HEK293 (cell line): ENCODE measurements around the gene IVD.

ENCODE experiments used
- CTCF ChIA-PET: fragments of 350-600 bp; formaldehyde crosslinking; extraction: SDS; loops from one replicate; lab custom pipeline; 2021; ENCODE audit warnings: antibody characterized with exemption; lab: Yijun Ruan, JAX
- POLR2A ChIA-PET: fragments of 300-600 bp; formaldehyde crosslinking; extraction: SDS; loops from one replicate; lab custom pipeline; 2020; ENCODE audit warnings: antibody characterized with exemption, inconsistent platforms; lab: Yijun Ruan, JAX
- H3K27ac ChIP-seq: fragments of 200-500 bp; sonication (Bioruptor generic); 2 replicates; pipeline ENCODE4 v1.5.1; 2014; ENCODE audit warnings: low read depth, low read length, control low read depth, inconsistent platforms; ENCODE audit errors: extremely low read depth
- H3K36me3 ChIP-seq, 2 experiments: fragments of 200-500 bp in 1 of 2; sonication (Bioruptor generic) in 1 of 2; 1 replicate in 1 of 2; 2 replicates in 1 of 2; pipeline ENCODE4 v1.5.1; 2014 to 2017; ENCODE audit warnings: inconsistent platforms in 2 of 2, low read length in 2 of 2; ENCODE audit not compliant: control insufficient read depth in 2 of 2, insufficient read depth in 1 of 2
- H3K4me1 ChIP-seq: fragments of 200-500 bp; sonication (Bioruptor generic); 2 replicates; pipeline ENCODE4 v1.5.1; 2014; ENCODE audit warnings: mild to moderate bottlenecking, low read length, inconsistent platforms; ENCODE audit not compliant: control insufficient read depth, insufficient read depth
- H3K4me3 ChIP-seq: 2 replicates; pipeline ENCODE4 v1.5.1; 2011; ENCODE audit warnings: low read depth, mild to moderate bottlenecking, control low read depth, low read length, moderate library complexity
- H3K9me3 ChIP-seq: fragments of 200-500 bp; sonication (Bioruptor generic); 2 replicates; pipeline ENCODE4 v1.5.1; 2014; ENCODE audit warnings: low read depth, low read length, inconsistent platforms; ENCODE audit not compliant: control insufficient read depth, insufficient read depth
- EGR2 ChIP-seq: fragments of 450-650 bp; formaldehyde crosslinking; IDR thresholded peaks from 2 replicates; pipeline ENCODE4 v1.5.1; 2016; ENCODE audit warnings: low read depth, missing biosample characterization, missing genetic modification characterization
- FEZF1 ChIP-seq: fragments of 450-650 bp; formaldehyde crosslinking; IDR thresholded peaks from 2 replicates; pipeline ENCODE4 v1.5.1; 2016; ENCODE audit warnings: missing biosample characterization, missing genetic modification characterization
- PRDM6 ChIP-seq: fragments of 450-650 bp; formaldehyde crosslinking; IDR thresholded peaks from 2 replicates; pipeline ENCODE4 v1.5.1; 2017; ENCODE audit warnings: missing biosample characterization, missing genetic modification characterization
- ZFHX2 ChIP-seq: fragments of 450-650 bp; formaldehyde crosslinking; conservative IDR thresholded peaks from 2 replicates; pipeline ENCODE4 v1.5.1; 2016; ENCODE audit warnings: missing biosample characterization, missing genetic modification characterization
- ZNF10 ChIP-seq: fragments of 450-650 bp; formaldehyde crosslinking; IDR thresholded peaks from 2 replicates; pipeline ENCODE4 v1.5.1; 2017; ENCODE audit warnings: missing biosample characterization, missing genetic modification characterization
- ZNF174 ChIP-seq: fragments of 450-650 bp; formaldehyde crosslinking; IDR thresholded peaks from 2 replicates; pipeline ENCODE4 v1.5.0; 2017; ENCODE audit warnings: missing biosample characterization, mild to moderate bottlenecking, missing genetic modification characterization
- ZNF223 ChIP-seq: fragments of 450-650 bp; formaldehyde crosslinking; IDR thresholded peaks from 2 replicates; pipeline ENCODE4 v1.5.1; 2016; ENCODE audit warnings: missing biosample characterization, missing genetic modification characterization
- ZNF23 ChIP-seq: fragments of 450-650 bp; formaldehyde crosslinking; IDR thresholded peaks from 2 replicates; pipeline ENCODE4 v1.5.1; 2016; ENCODE audit warnings: missing biosample characterization, missing genetic modification characterization, borderline replicate concordance
- ZNF280D ChIP-seq: fragments of 450-650 bp; formaldehyde crosslinking; IDR thresholded peaks from 2 replicates; pipeline ENCODE4 v1.5.1; 2016; ENCODE audit warnings: missing biosample characterization, missing genetic modification characterization
- ZNF311 ChIP-seq: fragments of 450-650 bp; formaldehyde crosslinking; IDR thresholded peaks from 2 replicates; pipeline ENCODE4 v1.5.1; 2017; ENCODE audit warnings: missing biosample characterization, missing genetic modification characterization, borderline replicate concordance
- ZNF433 ChIP-seq: fragments of 450-650 bp; formaldehyde crosslinking; IDR thresholded peaks from 2 replicates; pipeline ENCODE4 v1.5.1; 2016; ENCODE audit warnings: missing biosample characterization, missing genetic modification characterization, low read depth
- ZNF449 ChIP-seq: fragments of 450-650 bp; formaldehyde crosslinking; IDR thresholded peaks from 2 replicates; pipeline ENCODE4 v1.5.1; 2017; ENCODE audit warnings: missing biosample characterization, mild to moderate bottlenecking, missing genetic modification characterization, moderate library complexity
- ZNF521 ChIP-seq: fragments of 450-650 bp; formaldehyde crosslinking; IDR thresholded peaks from 2 replicates; pipeline ENCODE4 v1.5.1; 2017; ENCODE audit warnings: missing biosample characterization, mild to moderate bottlenecking, missing genetic modification characterization
- ZNF600 ChIP-seq: fragments of 450-650 bp; formaldehyde crosslinking; IDR thresholded peaks from 2 replicates; pipeline ENCODE4 v1.5.1; 2016; ENCODE audit warnings: missing biosample characterization, missing genetic modification characterization
- ZNF704 ChIP-seq: fragments of 450-650 bp; formaldehyde crosslinking; IDR thresholded peaks from 2 replicates; pipeline ENCODE4 v1.5.1; 2016; ENCODE audit warnings: missing biosample characterization, missing genetic modification characterization

Gene IVD

GRCh38 chr15:40443846-40444245 is 38.3 kb downstream of the IVD start:
- H3K4me3 ChIP-seq = no peak overlapping the region
- TF ChIP-seq ZNF449 (tag by site-specific recombination) (no peak), ZNF433 (no peak), ZNF311 (tag by site-specific recombination) (no peak), ZFHX2 (tag by site-specific recombination) (peak; percentile 28; the same call in 1 of the 2 replicates), ZNF23 (no peak), EGR2 (tag by site-specific recombination) (0 out of 2 replicates have a peak, but pooled peaks have one; percentile 16)
- H3K9me3 ChIP-seq = no peaks in the 10 kb centered on the region
- H3K36me3 ChIP-seq = no peaks in the 10 kb centered on the region
- H3K4me1 ChIP-seq = peaks cover 14% of the 10 kb centered on the region
- ChIA-PET POLR2A (interaction anchor here (0.9 kb wide), 1 partner anchor 26 kb away, joined by 3 read pairs; no protein-coding TSS in a partner anchor), CTCF (interaction anchor here (0.7 kb wide), 1 partner anchor 119 kb away, joined by 3 read pairs; no protein-coding TSS in a partner anchor)
- no peak overlapping the region for H3K27ac ChIP-seq

- H3K4me3 ChIP-seq = no peak overlapping the region
- CTCF ChIA-PET = no interaction called here
- TF ChIP-seq ZFHX2 (tag by site-specific recombination) = no peak
- TF ChIP-seq, all 188 proteins: peak for 0
- Histone ChIP-seq H3K27ac (no peak overlapping the region), H3K4me1 (peaks cover 14% of the 10 kb centered on the region), H3K9me3 (no peaks in the 10 kb centered on the region), H3K36me3 (no peaks in the 10 kb centered on the region)
- POLR2A ChIA-PET = interaction anchor here (0.7 to 0.9 kb wide), 3 partner anchors 25 to 324 kb away, joined by 3 to 5 read pairs (median 3); partner anchors contain the start of gene CCDC32
These were observed 39.1 kb downstream of the IVD start for GRCh38 chr15:40444736-40445135.

GRCh38 chr15:40445421-40445922 is 39.9 kb downstream of the IVD start:
- Histone ChIP-seq H3K27ac (peak overlapping the region; percentile 41; the same call in 1 of the 2 replicates), H3K4me1 (peaks cover 14% of the 10 kb centered on the region), H3K9me3 (no peaks in the 10 kb centered on the region), H3K36me3 (no peaks in the 10 kb centered on the region), H3K4me3 (no peak overlapping the region)
- peak; percentile 35; the same call in 1 of the 2 replicates for TF ChIP-seq PRDM6 (tag by site-specific recombination)
- no peak for TF ChIP-seq FEZF1 (tag by site-specific recombination)
- no peak for TF ChIP-seq ZNF521
- TF ChIP-seq ZNF600 = peak; percentile 34; the same call in 1 of the 2 replicates
- CTCF ChIA-PET = interaction anchor here (0.7 kb wide), 1 partner anchor 17 kb away, joined by 3 read pairs; no protein-coding TSS in a partner anchor
- POLR2A ChIA-PET = no interaction called here

- TF ChIP-seq ZNF174 (no peak), FEZF1 (tag by site-specific recombination) (peak; percentile 45; the same call in 1 of the 2 replicates), ZNF704 (tag by site-specific recombination) (no peak), ZNF223 (tag by site-specific recombination) (no peak), ZNF449 (tag by site-specific recombination) (no peak), ZNF280D (tag by site-specific recombination) (no peak), ZNF10 (tag by site-specific recombination) (no peak)
- H3K36me3 ChIP-seq = no peaks in the 10 kb centered on the region
- no peak overlapping the region for H3K4me3 ChIP-seq
- POLR2A ChIA-PET = no interaction called here
- no peaks in the 10 kb centered on the region for H3K9me3 ChIP-seq
- H3K4me1 ChIP-seq = peaks cover 14% of the 10 kb centered on the region
- no peak overlapping the region for H3K27ac ChIP-seq
- CTCF ChIA-PET = interaction anchor here (0.7 kb wide), 1 partner anchor 16 kb away, joined by 3 read pairs; no protein-coding TSS in a partner anchor
These were observed 40.5 kb downstream of the IVD start for GRCh38 chr15:40446144-40446543.
